Activated CD4-positive, alpha-beta T cell treated with anti-CD3 and anti-CD28 coated beads for 48 hours (primary cell): ENCODE measurements around the gene ZBTB16.

ENCODE experiments used
- DNase-seq: peaks from one replicate; pipeline ENCODE4 v3.0.0-alpha.2; 2020

ZBTB16 gene

GRCh38 chr11:114291842-114292680 is 232.6 kb downstream of the ZBTB16 start:
- no peak for DNase-seq

- DNase-seq: no peak
These were observed 233.7 kb downstream of the ZBTB16 start for GRCh38 chr11:114293201-114293711.

- no peak for DNase-seq
These were observed 236.4 kb downstream of the ZBTB16 start, which contains the start of gene NNMT for GRCh38 chr11:114295676-114296604. TSS of gene NNMT (plus strand) at chr11:114296399. CDS start at chr11:114296557, 158 bp downstream.

GRCh38 chr11:114296605-114297372 is 237.3 kb downstream of the ZBTB16 start:
- no peak for DNase-seq

- no peak for DNase-seq
These were observed 238.5 kb downstream of the ZBTB16 start for GRCh38 chr11:114297806-114298709.

- no peak for DNase-seq
These were observed 239.2 kb downstream of the ZBTB16 start for GRCh38 chr11:114298710-114299109.
